H1 (cell line): Measurements from ENCODE around the gene PIK3R6. TPM values are rescaled to one million over a fixed set of nuclear protein-coding genes. Genes with fewer than 3 reads are reported as not detected.

Source experiments
- CTCF ChIA-PET: fragments of 300-600 bp; sonication (Branson Sonifier 250); formaldehyde crosslinking; loops from one replicate; lab custom pipeline; 2021; ENCODE audit not compliant: partially characterized antibody; lab: Charles Lee
- POLR2A ChIA-PET: fragments of 300-600 bp; sonication (Branson Sonifier 250); formaldehyde crosslinking; loops from one replicate; lab custom pipeline; 2021; ENCODE audit warnings: inconsistent platforms; ENCODE audit not compliant: partially characterized antibody; lab: Charles Lee
- DNase-seq, 2 experiments: peaks; one replicate each; pipeline versions ENCODE4 v3.0.0 to v3.0.0-alpha.2; 2010 to 2022; ENCODE audit warnings: low spot score in 2 of 2, low read depth in 1 of 2, mixed read lengths in 1 of 2
- FAIRE-seq: peaks from 2 replicates; lab custom pipeline; 2011; peaks lifted over from hg19 to GRCh38; lab: Jason Lieb, UNC
- H2AFZ ChIP-seq: 2 replicates; pipeline ENCODE4 v1.8.1; 2012; ENCODE audit warnings: low read length, inconsistent platforms
- H2AK5ac ChIP-seq: 2 replicates; pipeline ENCODE4 v1.6.1; 2013; ENCODE audit warnings: low read depth, low read length
- H2BK120ac ChIP-seq: replicated peaks from 2 replicates; pipeline ENCODE3; 2013; ENCODE audit warnings: low read depth, low read length, inconsistent platforms
- H2BK12ac ChIP-seq: 2 replicates; pipeline ENCODE4 v1.6.1; 2013; ENCODE audit warnings: low read depth, low read length
- H2BK15ac ChIP-seq: 2 replicates; pipeline ENCODE4 v1.6.1; 2013; ENCODE audit warnings: low read length
- H2BK20ac ChIP-seq: 2 replicates; pipeline ENCODE4 v1.6.1; 2013; ENCODE audit warnings: low read length
- H2BK5ac ChIP-seq: 2 replicates; pipeline ENCODE4 v1.6.1; 2013; ENCODE audit warnings: low read depth, low read length
- H3K14ac ChIP-seq: 2 replicates; pipeline ENCODE4 v1.6.1; 2013; ENCODE audit warnings: inconsistent platforms; ENCODE audit not compliant: insufficient read length
- H3K18ac ChIP-seq: 2 replicates; pipeline ENCODE4 v1.6.1; 2013; ENCODE audit warnings: low read length; ENCODE audit errors: extremely low read depth
- H3K23ac ChIP-seq: 2 replicates; pipeline ENCODE4 v1.6.1; 2013; ENCODE audit warnings: inconsistent platforms; ENCODE audit not compliant: insufficient read length
- H3K23me2 ChIP-seq: 2 replicates; pipeline ENCODE4 v1.6.1; 2013; ENCODE audit warnings: low read depth, low read length
- H3K27ac ChIP-seq: 2 replicates; pipeline ENCODE4 v1.6.1; 2011; ENCODE audit warnings: low read depth, low read length, inconsistent platforms
- H3K27me3 ChIP-seq, 4 experiments: replicated peaks in 1 of 4; 1 replicate in 1 of 4; 2 replicates in 3 of 4; pipeline versions ENCODE4 v1.6.1 to v1.8.1; 2011 to 2013; ENCODE audit warnings: low read length in 3 of 4, mild to moderate bottlenecking in 3 of 4, inconsistent platforms in 2 of 4, mixed read lengths in 2 of 4, moderate library complexity in 1 of 4; ENCODE audit not compliant: control insufficient read depth in 3 of 4, insufficient read depth in 3 of 4; ENCODE audit errors: extremely low read depth in 1 of 4
- H3K36me3 ChIP-seq, 4 experiments: 2 replicates each; pipeline versions ENCODE4 v1.6.1 to v1.8.1; 2011 to 2013; ENCODE audit warnings: mild to moderate bottlenecking in 4 of 4, low read length in 3 of 4, moderate library complexity in 2 of 4, control low read depth in 1 of 4, inconsistent platforms in 1 of 4; ENCODE audit not compliant: insufficient read depth in 4 of 4, control insufficient read depth in 2 of 4
- H3K4ac ChIP-seq: replicated peaks from 2 replicates; pipeline ENCODE3; 2013; ENCODE audit warnings: low read length, low read depth, mixed read lengths, inconsistent platforms; ENCODE audit not compliant: insufficient read length
- H3K4me1 ChIP-seq, 4 experiments: replicated peaks in 1 of 4; 1 replicate in 1 of 4; 2 replicates in 3 of 4; pipeline versions ENCODE4 v1.6.1 to v1.8.1; 2011 to 2013; ENCODE audit warnings: low read length in 3 of 4, inconsistent platforms in 2 of 4, mixed read lengths in 1 of 4; ENCODE audit not compliant: insufficient read depth in 4 of 4, control insufficient read depth in 3 of 4
- H3K4me2 ChIP-seq, 2 experiments: 2 replicates each; pipeline versions ENCODE4 v1.6.1 to v1.8.1; 2011 to 2013; ENCODE audit warnings: low read depth in 2 of 2, low read length in 2 of 2, control low read depth in 1 of 2, inconsistent platforms in 1 of 2, mild to moderate bottlenecking in 1 of 2; ENCODE audit not compliant: insufficient read depth in 1 of 2
- H3K4me3 ChIP-seq, 4 experiments: fragments of 200-600, 300-600 bp in 1 of 4; sonication (generic), shearing (Covaris generic), sonication (Bioruptor Twin) in 1 of 4; 2 replicates each; pipeline versions ENCODE4 v1.5.1 to v1.8.1; 2011 to 2016; ENCODE audit warnings: low read length in 4 of 4, low read depth in 3 of 4, control low read depth in 2 of 4, inconsistent platforms in 2 of 4, mild to moderate bottlenecking in 2 of 4, mixed read lengths in 1 of 4, moderate library complexity in 1 of 4; ENCODE audit not compliant: insufficient read depth in 2 of 4; ENCODE audit errors: extremely low read depth in 1 of 4
- H3K56ac ChIP-seq: replicated peaks from 2 replicates; pipeline ENCODE3; 2013; ENCODE audit warnings: low read depth, mild to moderate bottlenecking, mixed read lengths, low read length, inconsistent platforms; ENCODE audit not compliant: insufficient read length
- H3K79me1 ChIP-seq: 2 replicates; pipeline ENCODE4 v1.6.1; 2013; ENCODE audit warnings: low read depth, low read length, control low read depth
- H3K79me2 ChIP-seq, 2 experiments: 2 replicates each; pipeline versions ENCODE4 v1.6.1 to v1.8.1; 2012 to 2013; ENCODE audit warnings: low read length in 2 of 2, mild to moderate bottlenecking in 2 of 2, inconsistent platforms in 1 of 2; ENCODE audit not compliant: insufficient read depth in 2 of 2, control insufficient read depth in 1 of 2
- H3K9ac ChIP-seq, 4 experiments: replicated peaks in 1 of 4; 1 replicate in 1 of 4; 2 replicates in 3 of 4; pipeline versions ENCODE4 v1.6.1 to v1.8.1; 2011 to 2013; ENCODE audit warnings: low read depth in 3 of 4, low read length in 3 of 4, control low read depth in 2 of 4, mild to moderate bottlenecking in 2 of 4, moderate library complexity in 2 of 4, inconsistent platforms in 1 of 4; ENCODE audit errors: extremely low read depth in 1 of 4
- H3K9me3 ChIP-seq, 2 experiments: 2 replicates each; pipeline versions ENCODE4 v1.6.1 to v1.8.1; 2012 to 2013; ENCODE audit warnings: mild to moderate bottlenecking in 2 of 2, moderate library complexity in 2 of 2, control low read depth in 1 of 2, inconsistent platforms in 1 of 2, low read depth in 1 of 2, low read length in 1 of 2, mixed read lengths in 1 of 2; ENCODE audit not compliant: insufficient read depth in 2 of 2
- H4K20me1 ChIP-seq, 2 experiments: replicated peaks in 1 of 2; 2 replicates each; pipeline versions ENCODE3 to v1.8.1; 2011 to 2013; ENCODE audit warnings: inconsistent platforms in 2 of 2, low read length in 2 of 2, mild to moderate bottlenecking in 1 of 2; ENCODE audit not compliant: insufficient read depth in 2 of 2, control insufficient read depth in 1 of 2
- H4K5ac ChIP-seq: 2 replicates; pipeline ENCODE4 v1.6.1; 2013; ENCODE audit warnings: low read length, low read depth, mixed read lengths, inconsistent platforms; ENCODE audit not compliant: insufficient read length
- H4K8ac ChIP-seq: 2 replicates; pipeline ENCODE4 v1.8.0; 2013; ENCODE audit warnings: mild to moderate bottlenecking, moderate library complexity, low read length, inconsistent platforms; ENCODE audit not compliant: insufficient read depth; ENCODE audit errors: extremely low read depth
- H4K91ac ChIP-seq: replicated peaks from 2 replicates; pipeline ENCODE3; 2013; ENCODE audit warnings: low read length, mixed read lengths, inconsistent platforms; ENCODE audit not compliant: insufficient read length
- SP1 ChIP-seq: IDR thresholded peaks from 2 replicates; pipeline ENCODE4 v1.6.1; 2011; ENCODE audit warnings: low read depth, low read length
- SUZ12 ChIP-seq: fragments of 200-600 bp; sonication (generic); IDR thresholded peaks from 2 replicates; pipeline ENCODE4 v1.6.1; 2012; ENCODE audit warnings: mild to moderate bottlenecking, inconsistent platforms, low read length, moderate library complexity, mixed read lengths
- TEAD4 ChIP-seq: IDR thresholded peaks from 2 replicates; pipeline ENCODE4 v1.6.1; 2012; ENCODE audit warnings: low read depth, low read length, inconsistent platforms, mixed read lengths
- WGBS, 2 experiments: shearing (Covaris generic) in 1 of 2; methylation state at CpG; one replicate each; pipeline versions ENCODE4 v1.1.6 to v1.1.7; 2013 to 2015; ENCODE audit warnings: low lambda C conversion rate in 2 of 2, mixed read lengths in 2 of 2, inconsistent platforms in 1 of 2, low coverage in 1 of 2, missing lambda C conversion rate in 1 of 2; ENCODE audit not compliant: insufficient replicate concordance in 2 of 2, insufficient coverage in 1 of 2, insufficient read length in 1 of 2; ENCODE audit errors: extremely low coverage in 1 of 2, missing lambda C conversion rate in 1 of 2; 5-methylcytosine and 5-hydroxymethylcytosine counted together
- polyA plus RNA-seq, 7 experiments: library from polyadenylated mRNA; depleted of rRNA in 3 of 7; stranded (reverse) in 5 of 7; unstranded in 2 of 7; fragments of >200 nt in 5 of 7; fragments of 200-250 nt in 2 of 7; gene quantifications; 1 replicate in 5 of 7; 2 replicates in 1 of 7; 4 replicates in 1 of 7; pipeline versions ENCODE4 v1.2.1 to v1.2.3, GENCODE V29; 2011 to 2013; ENCODE audit warnings: missing spikeins in 2 of 7, mixed read lengths in 2 of 7
- total RNA-seq: library from RNA; stranded (reverse); fragmentation: NEBNext Ultra II Directional; extraction: Animal tissue kit (Norgen Biotek cat#: 25700); gene quantifications from 2 replicates; pipeline ENCODE4 v1.2.1, GENCODE V29; 2021

PIK3R6 gene
- total and polyA plus RNA-seq, 2 of the 8 experiments (the other 6 are each of a cell fraction or from before 2014, with no cell fraction given) = 0.24 to 1.2 TPM

DNA sequence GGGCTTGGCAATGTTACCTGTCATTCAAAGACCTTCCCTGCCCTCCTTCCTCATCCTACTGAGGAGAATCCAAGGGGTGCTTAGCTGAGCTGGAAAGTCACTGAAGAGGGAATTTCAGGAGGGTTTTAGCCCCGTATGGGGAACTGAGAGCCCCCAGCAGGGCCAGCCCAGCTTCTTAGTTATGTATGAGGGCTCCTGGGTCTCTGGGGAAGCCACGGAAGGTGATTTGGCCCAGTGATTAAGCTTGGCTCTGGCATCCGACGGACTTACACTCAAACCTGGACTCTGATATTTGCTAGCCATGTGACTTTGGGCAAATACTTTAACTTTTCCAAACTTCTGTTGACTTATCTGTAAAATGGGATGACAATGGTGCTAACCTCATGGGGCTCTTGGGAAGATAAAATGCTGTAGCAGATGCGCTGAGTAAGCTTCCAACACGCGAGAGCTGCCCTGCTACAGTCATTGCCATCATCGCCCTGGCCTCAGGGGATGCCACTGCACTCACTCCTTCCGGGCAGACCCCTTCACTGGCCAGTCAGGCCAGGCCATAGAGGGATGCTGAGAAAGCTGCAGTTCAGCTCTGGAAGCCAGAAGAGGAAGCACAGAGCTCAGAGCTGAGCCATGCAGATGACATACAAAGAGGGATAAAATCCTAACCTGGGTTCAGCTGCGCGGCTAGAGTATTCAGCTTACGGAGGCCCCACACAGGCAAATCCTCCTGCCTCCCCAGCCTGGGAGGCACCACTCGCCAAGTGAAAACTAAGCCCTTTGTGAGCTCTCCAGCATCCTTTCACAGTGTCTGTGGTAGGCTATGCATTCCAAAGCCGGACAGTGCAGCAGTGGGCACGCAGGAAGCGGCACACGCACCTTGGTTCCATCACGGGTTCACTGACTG lies 44.9 kb upstream of the PIK3R6 start:
- no peak for DNase-seq
- H2AFZ ChIP-seq = no peak overlapping the region
- FAIRE-seq = no peak

More for the DNA sequence above, 44.9 kb upstream of the PIK3R6 start:
- Histone ChIP-seq H3K9ac (no peak overlapping the region), H3K23ac (no peak overlapping the region), H2AK5ac (no peak overlapping the region), H3K4me2 (no peak overlapping the region), H4K5ac (no peak overlapping the region), H3K79me1 (no peaks in the 10 kb centered on the region), H4K91ac (no peak overlapping the region), H3K36me3 (no peaks in the 10 kb centered on the region), H3K27me3 (no peaks in the 10 kb centered on the region), H3K27ac (no peak overlapping the region), H3K56ac (no peak overlapping the region), H3K18ac (no peak overlapping the region), H4K8ac (0 out of 2 replicates have a peak overlapping the region, but pooled peaks have one; percentile 16), H2BK20ac (no peak overlapping the region), H3K4me1 (no peaks in the 10 kb centered on the region; a peak in 1 of 7 replicates), H2BK12ac (no peak overlapping the region), H3K14ac (no peak overlapping the region), H2BK5ac (no peak overlapping the region), H2BK120ac (no peak overlapping the region), H2BK15ac (no peak overlapping the region), H4K20me1 (no peaks in the 10 kb centered on the region), H3K4ac (no peak overlapping the region), H3K9me3 (peaks cover 0 to 6% of the 10 kb centered on the region in 2 experiments; a peak in 1 of 4 replicates), H3K79me2 (no peaks in the 10 kb centered on the region), H3K23me2 (no peaks in the 10 kb centered on the region), H3K4me3 (no peak overlapping the region)
- 89% methylated on average over 18 of the region's 18 CpGs; no CpG with 5 or more reads in 1 of the 2 experiments for WGBS, 2 experiments
- CTCF ChIA-PET = interaction anchor here (1.1 to 5.9 kb wide), 4 partner anchors 10 to 24 kb away, joined by 4 to 37 read pairs (median 22); no protein-coding TSS in a partner anchor
- POLR2A ChIA-PET = interaction anchor here (1.9 kb wide), 1 partner anchor 12 kb away, joined by 5 read pairs; no protein-coding TSS in a partner anchor
- TF ChIP-seq SUZ12 (no peak), TEAD4 (no peak), SP1 (no peak)
